GM13977 (cell line): Measurements from ENCODE around the gene TMEM94.

Source experiments
- DNase-seq: peaks from one replicate; pipeline ENCODE4 v3.0.0; 2012; ENCODE audit warnings: low spot score
- CTCF ChIP-seq: IDR thresholded peaks from 2 replicates; pipeline ENCODE4 v1.5.1; 2012; ENCODE audit warnings: mild to moderate bottlenecking, control low read depth; ENCODE audit not compliant: insufficient read depth; ENCODE audit errors: extremely low read depth, missing control alignments
- in situ Hi-C: fragments of 300-500 bp; cut with MboI; formaldehyde crosslinking; loops from one replicate; pipeline ENCODE4 v1.12.0; 2022; ENCODE audit warnings: low sequenced_read_pairs, low pct_unique_long_range_greater_than_20kb, mixed read lengths, inconsistent platforms; ENCODE audit not compliant: unreplicated experiment

Gene TMEM94

GRCh38 chr17:75502072-75502720, 45.8 kb downstream of the TMEM94 start:
- TF ChIP-seq CTCF: no peak
- no peak for DNase-seq
- in situ Hi-C loops: no loop called here

DNA sequence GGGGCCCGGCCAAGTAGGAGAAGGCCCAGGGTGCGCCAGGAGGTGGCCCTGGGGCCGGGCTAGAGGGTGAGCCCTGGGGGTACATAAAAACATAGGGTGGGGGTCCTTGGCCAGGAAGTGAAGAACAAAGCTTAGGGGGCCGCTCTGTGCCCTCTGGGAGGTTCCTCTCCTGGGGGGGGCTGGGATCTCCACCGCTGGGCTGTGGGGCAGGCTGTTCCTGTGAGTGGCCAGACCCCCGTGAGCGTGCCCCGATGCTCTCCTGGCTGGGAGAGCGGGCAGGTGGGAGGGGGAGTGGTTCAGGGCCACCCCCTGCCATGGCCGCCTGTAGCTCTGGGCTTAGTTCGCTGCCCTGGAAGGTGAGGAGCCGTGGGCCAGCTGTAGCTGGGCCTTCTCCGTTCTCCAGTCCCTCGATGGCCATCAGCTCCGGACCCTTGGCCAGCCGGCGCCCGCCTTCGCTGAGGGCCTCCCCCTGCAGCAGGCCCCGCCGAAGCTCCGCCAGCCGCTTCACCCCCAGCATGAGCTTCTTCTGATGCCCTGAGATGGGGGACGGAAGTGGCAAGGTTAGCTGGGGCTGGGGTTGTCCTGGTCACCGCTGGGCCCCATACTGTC, 46.4 kb downstream of the TMEM94 start:
- no peak for TF ChIP-seq CTCF
- no peak for DNase-seq
- in situ Hi-C loops: no loop called here

GRCh38 chr17:75503337-75503950, 47.0 kb downstream of the TMEM94 start:
- TF ChIP-seq CTCF: no peak
- in situ Hi-C loops: no loop called here
- DNase-seq: no peak

DNA sequence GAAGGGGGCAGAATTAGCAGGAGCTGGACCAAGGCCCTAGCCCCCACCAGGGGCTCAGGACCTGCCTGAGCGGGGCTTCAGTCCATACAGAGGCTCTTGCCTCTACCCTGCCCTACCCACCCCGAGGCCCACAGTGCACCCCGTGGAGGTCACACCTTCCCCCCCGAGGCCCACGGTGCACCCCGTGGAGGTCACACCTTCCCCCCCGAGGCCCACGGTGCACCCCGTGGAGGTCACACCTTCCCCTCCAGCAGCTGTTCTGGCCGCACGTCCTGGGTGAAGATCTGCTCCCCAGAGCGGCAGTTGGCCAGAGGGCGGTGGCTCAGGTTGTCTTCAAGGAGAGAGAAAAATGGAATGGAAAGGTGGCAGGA, 47.5 kb downstream of the TMEM94 start:
- no peak for DNase-seq
- in situ Hi-C loops: no loop called here
- no peak for TF ChIP-seq CTCF

DNA sequence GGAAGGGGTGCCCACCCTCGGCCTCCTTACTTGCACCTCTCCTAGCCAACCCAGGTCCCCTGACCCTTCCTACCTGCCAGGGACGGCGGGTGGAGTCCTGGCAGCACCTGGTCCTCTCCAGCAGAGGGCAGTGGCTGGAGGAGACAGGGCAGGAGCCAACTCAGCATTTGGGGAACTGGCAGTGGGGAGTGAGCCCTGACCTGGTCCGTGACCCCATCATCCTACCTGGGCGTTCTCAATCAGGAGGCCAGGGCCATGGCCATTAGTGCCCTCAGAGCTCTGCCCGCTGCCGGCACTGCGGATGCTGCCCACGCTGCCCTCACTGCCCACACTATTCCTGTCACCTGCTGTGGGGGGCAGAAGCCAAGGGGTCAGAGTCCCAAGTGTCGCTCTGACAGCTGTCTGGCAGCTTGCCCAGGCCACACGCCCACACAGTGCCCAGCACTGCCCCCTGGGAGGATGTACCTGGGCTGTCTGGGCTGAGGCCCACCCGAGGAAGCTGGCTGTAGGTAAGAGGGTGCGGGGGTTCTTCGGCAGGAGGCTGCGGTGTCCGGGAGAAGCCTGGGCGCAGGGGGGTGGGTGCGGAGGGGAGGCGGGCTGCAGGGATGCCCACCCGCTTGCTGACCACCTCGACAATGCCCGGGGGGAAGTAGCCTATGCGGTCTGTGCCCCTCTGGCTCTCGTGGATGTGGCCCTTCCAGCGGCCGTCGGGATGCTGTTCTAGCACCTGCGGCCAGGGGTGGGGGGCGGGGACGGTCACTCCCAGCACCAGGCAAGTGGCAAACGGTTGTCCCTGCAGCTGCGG, 48.1 kb downstream of the TMEM94 start:
- peak; percentile 89 for TF ChIP-seq CTCF
- in situ Hi-C loops: no loop called here
- peak; percentile 87 for DNase-seq

- no peak for TF ChIP-seq CTCF
- in situ Hi-C loops: no loop called here
- no peak for DNase-seq
Measured at GRCh38 chr17:75505152-75505409, 48.6 kb downstream of the TMEM94 start.
